GM08714 (cell line): ENCODE results near the gene PRKRIP1.

ENCODE experiments used
- H3K4me3 ChIP-seq: fragments of 200-500 bp; sonication (Bioruptor generic); 2 replicates; pipeline ENCODE4 v1.5.1; 2014; ENCODE audit warnings: mild to moderate bottlenecking, low read length, inconsistent platforms
- ZNF274 ChIP-seq: IDR thresholded peaks from 2 replicates; pipeline ENCODE4 v1.6.1; 2012; ENCODE audit warnings: mild to moderate bottlenecking, low read depth, low read length

Gene PRKRIP1

DNA sequence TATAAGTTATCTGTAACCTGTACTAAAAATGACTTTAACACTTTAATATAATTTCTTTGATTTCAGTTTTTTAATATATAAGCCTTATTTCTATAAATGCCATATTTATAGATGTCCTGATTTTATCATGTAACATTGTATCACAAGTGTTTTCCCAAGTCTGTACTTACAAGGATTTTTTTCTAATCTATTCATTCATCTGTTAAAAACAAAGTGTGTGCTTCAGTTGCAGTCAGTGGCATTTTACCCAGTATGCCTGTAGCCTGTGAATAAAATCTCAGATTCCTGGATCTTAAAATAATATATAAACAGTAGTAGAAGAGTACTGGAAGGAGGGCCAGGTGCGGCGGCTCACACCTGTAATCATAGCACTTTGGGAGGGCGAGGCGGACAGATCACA lies 17.4 kb downstream of the PRKRIP1 start:
- no peak for TF ChIP-seq ZNF274
- H3K4me3 ChIP-seq = no peak overlapping the region

DNA sequence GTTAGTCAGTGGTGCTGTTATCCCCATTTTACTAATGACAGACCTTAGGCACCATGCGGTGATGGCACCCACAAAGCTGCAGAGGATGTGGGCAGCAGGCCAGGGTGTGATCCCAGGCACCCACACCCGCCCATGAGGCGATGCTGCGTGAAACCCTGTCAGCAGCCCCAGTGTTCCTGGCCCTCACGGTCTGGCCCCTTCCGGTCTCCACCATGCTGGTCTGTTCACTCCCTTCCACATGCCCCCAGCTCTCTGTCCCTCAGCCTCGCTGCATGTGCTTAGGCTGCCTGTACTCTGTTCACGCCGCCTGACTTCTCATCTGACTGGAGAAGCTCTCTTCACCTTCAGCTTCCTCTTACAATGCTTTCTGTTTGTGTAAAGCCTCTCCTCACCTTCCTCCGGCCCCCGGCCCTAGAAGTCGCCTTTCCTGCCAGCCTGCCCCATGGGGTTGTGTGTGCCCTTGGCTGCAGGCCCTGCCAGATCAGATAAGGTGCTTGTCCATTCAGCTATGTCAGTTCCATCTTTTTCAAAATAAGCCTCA lies 19.6 kb downstream of the PRKRIP1 start:
- TF ChIP-seq ZNF274 = no peak
- no peak overlapping the region for H3K4me3 ChIP-seq

DNA sequence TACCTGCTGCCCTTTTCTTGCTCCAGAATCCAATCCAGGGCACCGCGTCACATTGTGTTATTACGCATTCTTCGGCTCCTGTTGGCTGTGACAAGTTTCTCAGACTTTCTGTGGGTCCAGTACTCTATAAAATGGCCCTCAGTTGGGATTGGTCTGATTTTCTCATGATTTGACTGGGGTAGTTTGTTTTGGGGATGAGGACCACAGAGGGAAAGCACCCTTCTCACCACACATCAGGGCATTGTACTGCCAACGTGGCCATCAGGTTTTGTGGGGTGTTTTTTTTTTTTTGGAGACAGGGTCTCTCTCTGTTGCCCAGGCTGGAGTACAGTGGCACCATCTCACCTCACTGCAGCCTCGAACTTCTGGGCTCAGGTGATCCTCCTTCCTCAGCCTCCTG lies 20.2 kb downstream of the PRKRIP1 start:
- no peak overlapping the region for H3K4me3 ChIP-seq
- TF ChIP-seq ZNF274 = no peak

DNA sequence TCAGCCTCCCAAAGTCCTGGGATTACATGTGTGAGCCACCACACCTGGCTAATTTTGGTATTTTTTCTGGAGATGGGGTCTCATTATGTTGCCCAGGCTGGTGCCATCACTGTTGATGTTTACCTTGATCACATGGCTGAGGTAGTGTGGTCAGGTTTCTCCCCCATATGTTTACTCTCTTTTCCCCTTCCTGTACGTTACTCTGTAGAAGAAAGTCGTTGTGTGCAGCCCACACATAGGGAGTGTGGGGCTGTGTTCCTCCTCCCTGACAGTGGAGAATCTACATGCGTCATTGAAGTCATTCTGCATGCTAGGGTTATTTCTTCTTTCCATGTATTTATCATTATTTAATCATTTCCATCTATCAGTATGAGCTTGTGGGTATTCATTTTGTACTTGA lies 20.9 kb downstream of the PRKRIP1 start:
- TF ChIP-seq ZNF274 = no peak

DNA sequence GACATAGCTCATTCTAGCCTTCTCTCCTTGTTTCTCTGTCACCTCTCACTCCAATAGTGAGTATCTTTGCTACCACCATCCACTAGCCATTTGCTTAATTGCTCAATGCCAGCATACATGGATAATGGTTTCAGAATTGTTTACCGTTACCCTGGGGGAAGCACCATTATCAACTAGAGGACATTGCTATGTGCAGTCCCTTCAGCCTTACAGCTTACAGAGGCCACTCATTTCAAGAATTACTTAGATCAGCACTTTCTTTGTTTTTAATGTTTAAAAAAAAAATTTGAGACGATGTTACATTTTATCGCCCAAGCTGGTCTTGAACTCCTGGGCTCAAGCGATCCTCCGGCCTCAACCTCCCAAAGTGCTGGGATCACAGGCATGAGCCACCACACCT lies 22.4 kb downstream of the PRKRIP1 start:
- no peak for TF ChIP-seq ZNF274
- no peak overlapping the region for H3K4me3 ChIP-seq

More for the DNA sequence above, 20.9 kb downstream of the PRKRIP1 start:
- no peak overlapping the region for H3K4me3 ChIP-seq

DNA sequence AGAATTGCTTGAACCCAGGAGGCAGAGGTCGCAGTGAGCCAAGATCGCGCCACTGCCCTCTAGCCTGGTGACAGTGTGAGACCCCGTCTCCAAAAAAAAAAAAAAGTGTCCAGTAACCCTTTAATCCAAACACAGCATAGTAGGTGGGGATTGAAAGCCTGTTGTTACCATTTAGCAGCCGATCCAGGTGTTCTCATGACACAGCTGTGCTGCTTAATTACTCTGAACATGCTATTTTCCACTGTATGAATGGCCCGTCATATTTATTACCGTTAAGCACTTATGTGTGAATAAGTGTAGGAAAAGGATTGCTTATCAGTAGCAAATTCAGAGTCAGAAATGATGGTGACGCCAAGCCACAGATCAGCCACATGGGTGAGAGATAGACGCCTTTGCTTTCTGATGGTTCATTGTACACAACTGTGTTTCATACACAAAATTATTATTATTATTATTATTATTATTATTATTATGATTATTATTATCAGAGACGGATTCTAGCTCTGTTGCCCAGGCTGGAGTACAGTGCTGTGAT lies 25.6 kb downstream of the PRKRIP1 start:
- no peak for TF ChIP-seq ZNF274
- no peak overlapping the region for H3K4me3 ChIP-seq

DNA sequence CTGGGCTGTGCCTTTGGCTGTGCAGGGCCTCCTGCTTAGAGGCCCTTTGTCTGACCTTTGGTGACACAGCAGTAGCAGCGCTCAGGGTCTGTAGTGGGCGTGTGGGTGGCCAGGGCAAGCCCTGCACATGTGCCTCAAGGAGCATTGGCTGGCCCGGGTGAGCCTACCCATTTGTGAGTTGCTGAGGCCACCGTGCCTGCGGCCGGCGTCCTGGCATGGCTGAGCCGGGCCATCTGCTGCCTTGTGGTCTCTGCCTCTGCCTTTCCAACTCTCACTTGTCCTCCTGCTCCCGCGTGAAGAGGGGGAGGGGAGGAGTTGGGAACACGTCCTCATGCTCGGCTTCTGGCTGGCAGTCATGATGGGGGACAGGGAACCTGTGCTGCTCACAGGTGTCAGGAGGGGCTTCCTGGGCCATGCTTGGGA lies 28.0 kb downstream of the PRKRIP1 start:
- no peak overlapping the region; the same call in 1 of the 2 replicates for H3K4me3 ChIP-seq
- TF ChIP-seq ZNF274 = no peak

DNA sequence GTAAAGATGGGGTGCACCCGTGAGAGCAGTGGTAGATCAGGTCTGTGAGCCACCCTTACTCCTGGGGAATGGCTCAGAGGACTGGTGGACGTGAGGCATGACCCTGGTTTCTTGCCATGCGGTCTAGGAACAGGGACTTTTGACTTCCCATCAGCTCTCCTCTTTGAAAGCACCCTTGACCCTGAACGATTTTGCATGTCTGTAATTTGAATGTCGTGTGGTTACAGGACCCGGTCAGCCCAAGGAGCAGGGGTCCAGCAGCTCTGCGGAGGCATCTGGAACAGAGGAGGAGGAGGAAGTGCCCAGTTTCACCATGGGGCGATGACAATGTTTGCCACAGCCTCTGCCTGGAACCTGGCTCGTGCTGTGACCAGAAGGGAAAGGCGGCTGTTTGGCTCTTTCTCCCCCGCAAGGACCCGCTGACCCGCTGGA lies 28.6 kb downstream of the PRKRIP1 start:
- H3K4me3 ChIP-seq = peak overlapping the region; percentile 35; the same call in 1 of the 2 replicates

DNA sequence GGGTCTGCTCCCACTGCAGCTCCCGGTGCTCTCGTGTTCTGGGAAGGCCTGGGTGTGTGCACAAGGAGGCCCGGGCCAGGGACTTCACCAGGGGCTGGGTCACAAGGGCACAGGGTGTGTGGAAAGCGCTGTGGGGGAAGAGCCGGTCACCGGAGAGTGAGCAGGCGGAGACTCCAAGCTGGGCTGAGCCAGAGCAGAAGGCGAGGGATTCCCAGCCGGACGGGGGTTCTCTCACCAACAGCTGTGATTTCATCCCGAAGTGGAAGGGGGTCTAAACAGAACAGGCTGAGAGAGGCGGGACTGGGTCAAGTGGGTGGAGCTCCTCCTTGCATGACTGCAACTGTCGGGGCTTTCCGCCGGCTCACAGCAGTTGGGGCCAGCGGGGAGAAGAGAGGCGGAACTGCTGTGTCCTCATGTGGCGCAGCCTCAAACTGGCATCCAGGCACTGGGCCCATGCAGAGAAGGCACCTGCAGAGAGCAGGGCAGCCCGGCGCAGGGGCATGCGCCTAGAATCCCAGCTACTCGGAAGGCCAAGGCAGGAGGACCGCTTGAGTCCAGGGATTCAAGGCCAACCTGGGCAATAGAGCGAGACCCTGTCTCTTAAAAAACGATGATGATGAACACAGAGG lies 29.6 kb downstream of the PRKRIP1 start:
- peak overlapping the region; percentile 35; the same call in 1 of the 2 replicates for H3K4me3 ChIP-seq
- no peak for TF ChIP-seq ZNF274

More for the DNA sequence above, 28.6 kb downstream of the PRKRIP1 start:
- TF ChIP-seq ZNF274 = no peak

DNA sequence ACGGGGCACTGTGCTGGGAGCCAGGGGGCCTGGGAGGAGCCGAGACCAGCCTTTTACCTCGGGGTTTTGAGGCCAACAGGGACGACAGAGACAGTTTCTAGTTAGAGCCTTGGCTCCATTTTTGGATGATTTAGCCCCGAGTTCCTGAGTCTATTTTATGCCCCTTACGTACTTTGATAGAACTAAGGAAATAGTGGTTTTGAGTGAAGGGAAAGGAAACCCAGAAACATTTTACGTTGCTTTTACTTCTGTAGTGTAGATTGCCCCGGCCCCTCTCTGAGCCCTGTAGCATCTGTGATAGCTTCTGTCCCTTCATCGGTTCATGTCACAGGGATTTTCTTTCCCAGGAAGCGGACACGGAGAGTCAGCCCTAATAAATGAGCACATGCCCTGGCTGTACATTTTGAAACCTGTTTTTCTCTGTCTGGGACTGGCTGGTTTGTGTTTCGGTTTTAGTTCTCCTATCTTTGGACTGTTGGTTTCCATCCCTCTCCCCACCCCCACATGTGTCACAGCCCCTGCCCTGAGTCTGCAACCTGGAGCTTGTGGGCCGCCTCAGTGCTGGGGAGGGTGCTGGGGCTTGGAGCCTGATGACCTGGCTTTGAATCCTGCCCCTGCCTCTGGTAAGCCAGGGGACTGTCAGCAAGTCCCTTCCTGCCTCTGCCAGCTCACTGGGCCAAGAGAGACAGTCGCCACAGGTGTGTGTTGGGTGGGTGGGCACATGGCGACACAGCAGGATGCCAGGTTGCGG lies 30.3 kb downstream of the PRKRIP1 start:
- H3K4me3 ChIP-seq = peak overlapping the region; percentile 29; the same call in 1 of the 2 replicates
- no peak for TF ChIP-seq ZNF274

DNA sequence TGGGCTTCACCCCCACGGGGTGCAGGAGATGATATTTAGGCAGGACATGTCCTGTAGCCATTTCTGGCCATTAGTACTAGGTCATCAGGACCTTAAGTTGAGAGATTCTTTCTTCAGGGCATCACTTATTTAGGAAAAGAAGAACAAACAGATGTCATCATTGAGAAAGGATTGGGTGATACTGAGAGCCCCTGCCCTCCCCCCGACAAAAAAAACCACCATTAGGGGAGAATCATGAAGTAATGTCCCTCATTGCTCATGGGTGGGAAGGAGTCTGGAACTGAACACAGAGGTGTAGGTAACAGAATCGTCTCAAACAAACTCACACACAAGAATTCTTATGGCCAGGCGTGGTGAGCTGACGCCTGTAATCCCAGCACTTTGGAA lies 30.8 kb downstream of the PRKRIP1 start:
- peak overlapping the region; percentile 29; the same call in 1 of the 2 replicates for H3K4me3 ChIP-seq
- TF ChIP-seq ZNF274 = no peak

DNA sequence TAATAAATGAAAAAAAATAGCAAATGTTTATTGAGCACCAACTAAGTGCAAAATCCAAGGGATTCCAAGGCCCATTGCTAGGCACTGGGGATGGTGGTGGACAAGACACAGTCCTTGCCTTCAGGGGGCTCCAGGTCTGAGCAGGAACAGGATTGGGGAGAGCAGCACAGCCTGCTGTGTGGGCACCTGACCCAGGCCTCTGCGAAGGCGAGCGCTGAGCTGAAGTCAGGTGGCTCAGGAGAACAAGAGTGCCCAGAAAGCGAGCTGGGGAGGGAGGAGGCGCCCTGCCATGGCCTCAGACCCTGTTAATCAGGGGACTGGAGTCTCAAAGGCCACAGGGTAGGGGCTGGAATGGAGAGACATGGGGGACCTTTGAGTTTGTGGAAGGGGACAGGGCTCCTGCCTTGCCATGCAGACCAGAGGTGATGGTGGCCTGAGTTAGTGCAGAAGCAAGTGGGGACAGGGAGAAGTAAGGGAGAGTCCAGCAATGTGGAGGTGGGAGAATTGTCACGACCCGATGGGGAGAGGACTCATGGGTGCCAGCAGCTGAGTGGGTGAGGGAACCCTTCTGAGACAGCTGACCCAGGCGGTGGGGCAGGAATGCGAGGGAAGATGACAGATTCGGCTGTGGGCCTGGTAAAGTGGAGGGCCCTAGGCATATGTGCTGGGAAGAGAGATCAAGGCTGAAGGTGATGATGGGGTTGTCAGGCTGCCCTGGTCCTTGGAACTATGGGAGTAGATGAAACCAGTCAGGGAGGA lies 33.2 kb downstream of the PRKRIP1 start:
- TF ChIP-seq ZNF274 = no peak
- H3K4me3 ChIP-seq = no peak overlapping the region

DNA sequence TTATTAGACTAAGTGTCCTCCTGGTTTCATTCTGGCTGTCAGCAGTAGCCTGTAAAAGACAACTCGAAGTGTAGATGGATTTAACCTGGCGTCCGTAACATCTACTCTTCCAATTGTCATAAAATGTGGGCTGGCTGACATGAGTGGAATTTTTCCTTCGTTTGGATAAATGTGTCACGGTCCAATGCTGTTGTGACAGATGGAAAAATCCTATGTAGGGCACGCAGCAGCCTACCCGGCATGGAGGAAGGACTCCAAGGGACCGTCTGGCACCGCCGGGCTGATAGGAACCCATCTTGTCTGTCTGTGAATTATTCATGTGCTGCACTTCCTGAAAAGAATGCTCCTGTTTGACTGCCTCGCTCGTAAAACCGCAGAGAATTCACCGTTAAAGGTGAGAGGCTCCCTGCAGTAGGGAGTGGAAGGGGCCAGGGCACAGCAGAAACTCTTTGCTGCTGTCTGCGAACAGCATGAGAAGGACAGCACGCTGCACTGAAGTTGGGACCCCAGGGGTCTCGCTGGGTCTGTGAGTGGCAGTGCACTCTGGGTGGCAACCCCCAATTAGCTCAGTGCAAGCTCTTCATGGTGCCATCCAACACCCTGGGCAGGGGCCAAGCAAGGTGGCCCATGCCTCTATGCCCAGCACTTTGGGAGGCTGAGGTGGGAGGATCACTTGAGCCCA lies 35.6 kb downstream of the PRKRIP1 start:
- TF ChIP-seq ZNF274 = no peak
- H3K4me3 ChIP-seq = peak overlapping the region; percentile 3; the same call in 1 of the 2 replicates
